Calu3 (cell line): ENCODE measurements around the gene CACNA1H. TPM values are rescaled to one million over a fixed set of nuclear protein-coding genes. Genes with fewer than 3 reads are reported as not detected.

ENCODE experiments used
- BruUV-seq: library from RNA; stranded (reverse); fragments of 400-500 nt; replicated peaks from 2 replicates; lab custom pipeline; 2021; lab: Mats Ljungman, UMichigan
- CTCF ChIA-PET: fragments of 300-600 bp; sonication (Branson Sonifier 250); formaldehyde crosslinking; loops from one replicate; lab custom pipeline; 2022; ENCODE audit warnings: antibody characterized with exemption; lab: Charles Lee
- DNase-seq: peaks from one replicate; pipeline ENCODE4 v3.0.0; 2022
- H3K27ac Mint-ChIP-seq: one replicate; pipeline ENCODE4 v1.8.0; 2022; ENCODE audit warnings: mixed read lengths; ENCODE audit not compliant: unreplicated experiment
- H3K27me3 Mint-ChIP-seq: one replicate; pipeline ENCODE4 v1.8.0; 2022; ENCODE audit warnings: mixed read lengths; ENCODE audit not compliant: unreplicated experiment
- H3K36me3 Mint-ChIP-seq: one replicate; pipeline ENCODE4 v1.8.0; 2022; ENCODE audit warnings: mild to moderate bottlenecking, moderate library complexity, mixed read lengths; ENCODE audit not compliant: insufficient read depth, unreplicated experiment
- H3K4me1 Mint-ChIP-seq: one replicate; pipeline ENCODE4 v1.8.0; 2022; ENCODE audit warnings: mild to moderate bottlenecking, low read depth, mixed read lengths; ENCODE audit not compliant: unreplicated experiment
- H3K4me3 Mint-ChIP-seq: one replicate; pipeline ENCODE4 v1.8.0; 2022; ENCODE audit warnings: mild to moderate bottlenecking, low read depth, moderate library complexity, mixed read lengths; ENCODE audit not compliant: unreplicated experiment
- H3K9me3 Mint-ChIP-seq: one replicate; pipeline ENCODE4 v1.8.0; 2022; ENCODE audit warnings: low read depth, mixed read lengths; ENCODE audit not compliant: unreplicated experiment
- intact Hi-C: fragments of 100-400 bp; cut with micrococcal nuclease; formaldehyde crosslinking; loops from one replicate; pipeline ENCODE4 v1.10.0; 2022; ENCODE audit not compliant: unreplicated experiment
- total RNA-seq: library from RNA; stranded (reverse); gene quantifications from 2 replicates; pipeline ENCODE4 v1.2.3, GENCODE V29; 2022
- TF ChIP-seq, protein P1 (sequence below): fragments of 200-600 bp; IDR thresholded peaks from one replicate; pipeline ENCODE4 v1.8.0; 2022; ENCODE audit warnings: antibody characterized with exemption; ENCODE audit not compliant: unreplicated experiment

The CACNA1H gene
- total RNA-seq, 1 experiment from 2014 or later: not detected

DNA sequence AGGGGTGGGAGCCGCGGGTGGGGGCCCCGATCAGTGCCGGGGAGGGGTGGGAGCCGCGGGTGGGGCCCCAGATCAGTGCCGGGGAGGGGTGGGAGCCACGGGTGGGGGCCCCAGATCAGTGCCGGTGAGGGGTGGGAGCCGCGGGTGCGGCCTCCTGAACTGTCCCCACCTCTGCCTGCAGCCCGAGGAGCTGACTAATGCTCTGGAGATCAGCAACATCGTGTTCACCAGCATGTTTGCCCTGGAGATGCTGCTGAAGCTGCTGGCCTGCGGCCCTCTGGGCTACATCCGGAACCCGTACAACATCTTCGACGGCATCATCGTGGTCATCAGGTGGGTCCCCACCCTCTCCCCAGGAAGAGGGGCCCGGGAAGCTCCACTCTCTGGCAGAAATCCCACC is 52.0 kb downstream of the CACNA1H start:
- TF ChIP-seq, protein P1, sequence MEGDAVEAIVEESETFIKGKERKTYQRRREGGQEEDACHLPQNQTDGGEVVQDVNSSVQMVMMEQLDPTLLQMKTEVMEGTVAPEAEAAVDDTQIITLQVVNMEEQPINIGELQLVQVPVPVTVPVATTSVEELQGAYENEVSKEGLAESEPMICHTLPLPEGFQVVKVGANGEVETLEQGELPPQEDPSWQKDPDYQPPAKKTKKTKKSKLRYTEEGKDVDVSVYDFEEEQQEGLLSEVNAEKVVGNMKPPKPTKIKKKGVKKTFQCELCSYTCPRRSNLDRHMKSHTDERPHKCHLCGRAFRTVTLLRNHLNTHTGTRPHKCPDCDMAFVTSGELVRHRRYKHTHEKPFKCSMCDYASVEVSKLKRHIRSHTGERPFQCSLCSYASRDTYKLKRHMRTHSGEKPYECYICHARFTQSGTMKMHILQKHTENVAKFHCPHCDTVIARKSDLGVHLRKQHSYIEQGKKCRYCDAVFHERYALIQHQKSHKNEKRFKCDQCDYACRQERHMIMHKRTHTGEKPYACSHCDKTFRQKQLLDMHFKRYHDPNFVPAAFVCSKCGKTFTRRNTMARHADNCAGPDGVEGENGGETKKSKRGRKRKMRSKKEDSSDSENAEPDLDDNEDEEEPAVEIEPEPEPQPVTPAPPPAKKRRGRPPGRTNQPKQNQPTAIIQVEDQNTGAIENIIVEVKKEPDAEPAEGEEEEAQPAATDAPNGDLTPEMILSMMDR: no peak
- Mint-ChIP-seq H3K27me3 (peaks cover 91% of the 10 kb centered on the region), H3K4me1 (no peaks in the 10 kb centered on the region), H3K36me3 (no peaks in the 10 kb centered on the region), H3K4me3 (no peak overlapping the region), H3K27ac (no peak overlapping the region), H3K9me3 (no peaks in the 10 kb centered on the region)
- no peak for DNase-seq
- BruUV-seq: no TSS peak
- CTCF ChIA-PET: no interaction called here
- intact Hi-C loops: no loop called here

DNA sequence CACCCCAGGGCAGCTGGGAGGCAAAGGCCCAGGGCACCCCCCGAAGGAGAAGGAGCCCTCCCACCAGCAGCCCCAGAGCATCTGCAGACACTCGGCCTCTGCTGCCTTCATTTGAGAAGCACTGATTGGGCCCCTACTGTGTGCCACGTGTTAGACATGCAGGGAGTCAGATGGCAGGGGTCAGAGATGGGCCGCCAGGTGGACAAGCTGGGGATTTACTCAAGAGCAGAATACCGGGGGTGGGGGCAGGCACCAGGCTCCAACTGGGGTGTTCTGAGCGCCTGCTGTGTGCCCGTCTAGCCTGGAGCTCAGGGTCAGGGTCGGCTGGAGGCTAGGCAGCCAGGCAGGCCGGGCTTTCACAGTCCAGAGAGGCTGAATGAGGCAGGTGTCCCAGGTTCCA is 53.4 kb downstream of the CACNA1H start:
- CTCF ChIA-PET: interaction anchor here (1.2 kb wide), 1 partner anchor 24 kb away, joined by 3 read pairs; no protein-coding TSS in a partner anchor
- Mint-ChIP-seq H3K4me1 (no peaks in the 10 kb centered on the region), H3K36me3 (peaks cover 5% of the 10 kb centered on the region), H3K9me3 (no peaks in the 10 kb centered on the region), H3K27me3 (peaks cover 92% of the 10 kb centered on the region), H3K27ac (no peak overlapping the region), H3K4me3 (no peak overlapping the region)
- no peak for DNase-seq
- intact Hi-C loops: no loop called here
- TF ChIP-seq, protein P1: no peak
- no TSS peak for BruUV-seq

DNA sequence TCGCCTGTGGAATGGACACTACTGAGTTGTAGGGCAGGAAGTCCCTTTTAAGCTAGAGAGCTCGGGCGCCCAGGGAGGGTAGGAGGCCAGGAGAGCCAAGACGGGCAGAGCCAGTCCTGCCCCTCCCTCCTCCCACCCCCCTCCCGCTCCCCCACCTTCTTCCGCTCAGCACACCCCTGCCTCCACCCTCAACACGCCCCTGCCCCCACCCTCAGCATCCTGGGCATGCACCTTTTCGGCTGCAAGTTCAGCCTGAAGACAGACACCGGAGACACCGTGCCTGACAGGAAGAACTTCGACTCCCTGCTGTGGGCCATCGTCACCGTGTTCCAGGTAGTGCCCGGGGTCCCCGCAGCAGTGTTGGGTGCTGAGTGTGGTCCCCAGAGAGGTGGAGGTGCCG is 53.9 kb downstream of the CACNA1H start:
- DNase-seq: no peak
- Mint-ChIP-seq H3K9me3 (no peaks in the 10 kb centered on the region), H3K4me3 (no peak overlapping the region), H3K4me1 (no peaks in the 10 kb centered on the region), H3K27me3 (peaks cover 92% of the 10 kb centered on the region), H3K27ac (no peak overlapping the region), H3K36me3 (peaks cover 5% of the 10 kb centered on the region)
- intact Hi-C loops: no loop called here
- CTCF ChIA-PET: no interaction called here
- no TSS peak for BruUV-seq
- TF ChIP-seq, protein P1: no peak

DNA sequence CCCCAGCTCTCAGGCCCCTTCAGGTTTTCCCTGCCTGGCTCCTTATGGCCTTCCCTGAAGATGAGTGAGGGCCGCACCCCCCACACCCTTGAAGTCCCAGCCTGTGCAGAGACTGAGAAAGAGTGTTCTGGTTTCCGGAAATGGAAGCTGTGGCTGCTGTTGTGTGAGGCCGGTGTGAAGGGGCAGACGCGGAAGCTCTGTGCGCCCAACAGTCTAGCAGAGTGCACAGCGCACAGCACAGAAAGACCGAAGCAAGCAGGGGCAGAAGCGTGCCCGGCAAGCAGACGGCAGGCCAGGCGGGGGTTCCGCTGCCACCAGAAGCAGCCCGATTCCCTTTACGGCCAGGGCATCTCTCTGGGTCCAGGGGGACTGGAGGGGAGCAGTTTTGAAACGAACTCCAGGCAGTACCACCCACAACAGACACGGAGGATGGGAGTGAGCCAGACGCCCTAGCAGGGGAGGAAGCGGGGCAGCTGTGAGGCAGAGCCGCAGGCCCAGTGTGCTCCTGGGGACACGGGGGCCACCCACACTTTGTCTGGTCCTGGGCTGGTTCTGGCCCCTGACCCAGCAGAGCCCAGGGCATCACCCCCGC is 55.4 kb downstream of the CACNA1H start:
- TF ChIP-seq, protein P1: no peak
- Mint-ChIP-seq H3K4me3 (no peak overlapping the region), H3K27ac (no peak overlapping the region), H3K9me3 (no peaks in the 10 kb centered on the region), H3K27me3 (peaks cover 86% of the 10 kb centered on the region), H3K4me1 (no peaks in the 10 kb centered on the region), H3K36me3 (peaks cover 5% of the 10 kb centered on the region)
- intact Hi-C loops: no loop called here
- no peak for DNase-seq
- CTCF ChIA-PET: no interaction called here
- BruUV-seq: no TSS peak
